Activated T-helper 1 cell treated with Interleukin-2 at 50 U/mL for 16 hours (primary cell): Measurements from ENCODE around the gene TOM1L2.

ENCODE experiments used
- DNase-seq: peaks from one replicate; pipeline ENCODE4 v3.0.0-alpha.2; 2020; ENCODE audit warnings: low read depth

Gene TOM1L2

GRCh38 chr17:17848311-17849082, 123.7 kb downstream of the TOM1L2 start:
- DNase-seq: no peak

DNA sequence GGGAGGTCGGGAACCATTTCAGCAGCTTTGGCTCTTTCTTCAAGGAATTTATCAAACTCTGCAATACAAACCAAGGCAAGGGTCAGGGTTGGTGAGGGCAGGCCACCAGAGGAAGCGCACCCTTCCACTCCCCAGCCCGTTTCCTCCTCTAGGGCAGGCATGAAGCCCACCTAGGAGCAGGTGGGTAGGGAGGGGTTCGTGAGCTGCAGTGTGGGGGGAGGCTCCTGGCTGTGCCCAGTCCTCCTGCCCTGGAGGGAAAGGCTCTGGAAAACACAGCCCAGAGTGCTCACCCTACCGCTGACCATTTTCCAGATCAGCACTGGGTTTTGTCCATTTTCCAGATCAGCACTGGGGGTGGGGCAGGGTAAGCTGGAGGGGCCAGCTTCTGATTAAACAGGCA, 124.5 kb downstream of the TOM1L2 start:
- DNase-seq: no peak

DNA sequence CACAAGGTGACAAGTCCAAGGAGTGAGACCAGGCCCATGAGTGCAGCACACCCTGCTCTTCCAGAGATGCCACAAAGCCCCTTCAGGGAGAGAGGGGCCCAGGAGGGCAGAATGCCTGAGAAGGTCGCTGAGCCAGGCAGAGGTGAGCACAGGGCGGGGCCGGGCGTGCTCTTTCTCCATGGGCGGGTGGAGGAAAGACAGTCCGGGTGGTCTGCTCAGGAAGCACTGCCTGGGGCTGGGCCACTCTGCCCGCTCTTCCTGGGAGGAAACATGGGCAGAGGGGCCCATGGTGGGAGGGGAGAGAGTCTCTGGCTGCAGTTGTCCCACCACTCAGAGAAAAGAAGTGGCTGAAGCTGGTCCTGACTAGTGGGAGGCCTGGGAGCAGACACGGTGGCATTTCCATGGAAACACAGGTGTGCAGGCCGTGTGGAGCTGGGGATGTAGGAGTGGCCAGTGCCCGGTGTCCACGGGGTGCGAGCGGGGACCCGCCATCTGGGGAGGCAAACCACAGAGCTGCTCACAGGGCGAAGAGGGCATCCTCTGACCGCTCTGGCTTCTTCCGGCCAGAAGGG, 125.0 kb downstream of the TOM1L2 start:
- DNase-seq: no peak

GRCh38 chr17:17846645-17847044, 125.6 kb downstream of the TOM1L2 start:
- DNase-seq: no peak

- DNase-seq: no peak
These were observed 126.2 kb downstream of the TOM1L2 start for GRCh38 chr17:17846003-17846402.

GRCh38 chr17:17845046-17845775, 127.0 kb downstream of the TOM1L2 start:
- DNase-seq: no peak

GRCh38 chr17:17844500-17844899, 127.7 kb downstream of the TOM1L2 start:
- DNase-seq: no peak

DNA sequence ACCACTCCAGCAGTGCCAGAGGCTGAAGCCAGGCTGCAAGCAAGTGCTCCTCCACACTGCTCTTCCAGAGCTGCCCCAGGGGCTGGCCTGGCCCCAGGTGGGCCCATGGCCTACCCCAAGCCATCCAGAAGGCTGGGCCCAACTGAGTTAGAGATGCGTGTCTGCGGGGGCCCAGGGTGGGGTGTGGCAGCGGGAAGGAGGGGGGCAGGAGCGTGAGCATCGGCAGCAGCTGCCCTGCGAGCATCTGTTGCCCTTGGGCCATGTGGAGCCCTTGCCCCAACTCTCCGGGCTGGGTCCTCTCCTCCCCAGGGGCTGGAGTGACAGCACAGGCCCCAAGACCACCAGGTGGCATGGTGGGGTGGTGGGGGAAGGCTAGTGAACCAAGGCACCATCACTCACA, 128.1 kb downstream of the TOM1L2 start:
- DNase-seq: no peak

GRCh38 chr17:17843096-17843495, 129.1 kb downstream of the TOM1L2 start:
- no peak for DNase-seq

DNA sequence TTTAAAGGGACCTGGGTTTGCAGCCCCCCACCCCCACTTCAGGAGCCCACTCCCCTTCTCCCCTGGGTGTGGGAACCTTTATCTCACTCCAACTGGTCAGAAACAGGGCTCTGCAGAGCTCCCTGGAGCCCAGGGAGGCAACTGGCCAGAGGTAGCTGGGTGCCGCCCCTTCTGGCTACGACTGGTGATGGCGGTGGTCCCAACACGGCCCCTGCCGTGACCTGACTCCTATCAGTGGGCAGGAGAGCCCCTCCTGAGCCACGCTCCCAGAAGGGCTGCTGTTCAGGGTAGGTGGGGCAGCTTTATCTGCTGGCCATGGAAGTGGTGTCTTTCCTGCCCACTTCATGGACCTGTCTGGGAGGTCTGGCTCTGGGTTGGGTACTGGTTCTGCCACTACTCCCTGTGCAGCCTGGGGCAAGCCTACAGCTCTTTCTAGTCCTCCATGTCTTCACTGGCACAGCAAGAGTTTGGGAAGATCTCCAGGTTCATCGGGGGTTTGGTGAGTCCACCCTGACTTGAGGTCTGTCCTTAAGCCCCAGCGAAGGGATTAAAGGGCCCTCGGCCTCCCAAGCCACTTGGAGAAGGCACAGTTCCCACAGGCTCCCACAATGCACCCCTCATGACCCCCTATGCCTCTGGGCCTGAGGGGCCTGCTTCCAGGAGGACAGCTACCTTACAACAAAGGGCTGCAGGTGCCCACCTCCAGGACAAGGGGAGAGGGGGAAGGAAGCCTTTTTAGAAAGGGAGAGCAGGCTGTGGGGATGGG, 129.9 kb downstream of the TOM1L2 start:
- no peak for DNase-seq

DNA sequence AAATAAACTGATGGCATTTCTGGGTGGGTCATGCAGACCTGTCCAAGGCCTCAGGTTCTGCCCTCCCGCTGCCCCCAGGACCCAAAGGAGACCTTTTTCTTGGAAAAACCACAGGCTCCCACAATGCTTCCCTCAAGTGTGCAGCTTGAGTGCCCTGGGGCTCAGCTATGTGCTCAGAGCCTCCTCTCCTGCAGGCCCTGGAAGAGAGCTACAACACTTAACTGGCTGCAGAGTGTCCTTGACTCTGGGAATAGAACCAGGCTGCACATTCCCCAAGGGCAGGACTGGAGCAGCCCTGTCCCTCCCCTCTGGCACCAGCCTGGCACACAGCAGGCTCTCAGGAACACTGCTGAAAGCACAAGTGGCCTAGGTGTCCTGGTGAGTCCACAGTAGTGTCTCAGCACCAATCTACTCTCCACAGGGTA, 130.6 kb downstream of the TOM1L2 start:
- no peak for DNase-seq

DNA sequence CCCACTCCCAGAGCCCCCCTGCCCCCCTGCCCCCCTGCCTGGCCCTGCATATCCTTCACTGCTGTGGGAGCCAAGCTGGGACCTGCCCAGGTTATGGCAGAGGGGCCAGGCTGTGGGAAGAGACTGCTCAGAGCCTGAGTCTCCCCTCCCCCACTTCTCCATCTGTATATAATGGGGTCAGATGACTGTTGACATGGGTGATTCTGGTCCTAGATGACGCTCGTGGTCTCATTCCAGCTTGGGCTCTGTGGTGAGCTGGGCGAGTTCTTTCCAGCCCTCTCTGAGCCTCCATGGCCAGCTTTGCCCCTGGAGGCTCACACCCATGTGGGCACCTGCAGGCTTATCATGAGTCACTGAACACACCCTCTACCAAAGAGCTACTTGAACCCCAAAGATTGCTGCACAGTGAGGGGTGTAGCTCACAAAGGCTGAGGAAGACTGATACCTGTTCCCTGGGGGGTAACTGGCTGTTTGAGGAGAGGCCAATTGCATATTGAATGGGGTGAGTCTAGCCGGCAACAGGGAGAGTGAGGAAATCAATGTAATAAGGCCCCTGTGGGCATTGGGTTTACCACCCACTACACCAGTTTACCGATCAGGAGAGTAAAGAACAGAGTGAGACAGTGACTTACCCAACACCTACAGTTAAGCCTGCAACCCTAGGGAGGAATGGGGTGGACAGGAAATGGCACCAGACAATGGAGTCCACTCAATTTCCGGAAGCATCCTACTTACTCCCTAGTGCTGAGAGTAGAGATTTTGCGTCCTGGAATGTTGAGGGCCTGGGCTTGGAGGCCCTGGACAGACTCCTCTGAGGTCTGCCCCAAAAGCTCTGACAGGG, 131.2 kb downstream of the TOM1L2 start:
- DNase-seq: no peak

DNA sequence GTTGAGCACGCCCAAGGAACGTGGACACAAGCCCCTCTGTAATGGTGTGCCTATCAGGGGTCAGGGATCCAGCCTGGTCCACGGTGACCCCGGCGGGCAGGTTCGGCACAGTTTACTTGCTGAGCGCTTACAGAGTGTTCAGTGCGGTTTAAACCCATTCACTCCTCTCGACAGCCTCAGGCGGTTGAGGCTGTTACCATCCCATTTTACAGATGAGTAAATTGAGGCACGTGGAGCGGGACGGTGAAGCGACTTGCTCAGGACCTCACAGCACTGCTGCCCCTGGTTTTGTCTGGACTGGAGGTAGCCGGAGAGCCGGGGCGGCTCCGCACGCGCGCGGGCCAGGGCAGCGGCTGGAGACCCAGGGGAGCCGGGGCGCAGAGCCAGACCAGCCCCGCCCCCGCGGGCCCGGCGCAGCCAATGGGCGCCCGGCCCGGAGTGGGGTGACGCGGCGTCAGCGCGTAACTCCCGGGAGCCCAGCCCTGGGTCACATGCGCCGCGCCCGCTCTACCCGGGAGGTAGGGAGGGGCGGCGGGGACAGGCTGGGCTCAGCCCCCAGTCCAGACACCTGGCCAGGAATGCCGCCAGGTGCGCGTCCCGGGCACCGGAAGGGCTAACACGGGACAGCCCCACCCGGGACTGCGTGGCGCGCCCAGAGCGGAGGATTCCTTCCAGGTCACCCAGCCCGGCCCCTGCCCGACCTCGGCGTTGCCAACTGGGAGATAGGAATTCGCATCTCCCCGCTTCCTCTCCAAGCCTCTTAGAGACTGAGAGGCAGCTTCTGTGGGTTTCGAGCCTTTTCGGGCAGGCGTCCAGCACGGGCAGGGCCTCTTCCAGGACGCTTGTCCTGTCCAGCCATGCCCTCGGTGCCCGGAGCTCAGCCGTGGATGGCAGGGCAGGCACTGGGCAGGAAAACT, 132.2 kb downstream of the TOM1L2 start:
- DNase-seq: peak; percentile 74

GRCh38 chr17:17837966-17838962, 133.9 kb downstream of the TOM1L2 start:
- no peak for DNase-seq

DNA sequence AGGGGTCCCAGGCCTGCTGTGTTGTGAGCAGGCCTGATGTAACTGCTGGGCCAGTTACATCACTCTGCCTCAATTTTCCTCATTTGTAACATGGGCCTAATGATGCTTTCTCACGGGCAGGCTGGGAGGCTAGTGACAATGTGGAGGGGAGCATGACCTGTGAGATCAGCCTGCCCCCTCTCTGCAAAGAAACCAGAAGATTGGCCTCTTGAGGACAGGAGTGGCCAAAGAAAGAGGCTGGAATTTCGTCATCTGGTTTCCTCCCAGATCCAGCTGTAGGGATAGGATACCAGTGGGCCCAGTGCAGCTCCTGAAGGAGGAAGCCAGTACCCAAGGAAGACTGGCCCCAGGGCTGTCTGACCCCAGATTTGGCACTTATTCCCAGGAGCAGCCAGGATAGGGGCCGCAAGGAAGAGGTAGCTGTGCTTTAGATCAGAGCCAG, 134.8 kb downstream of the TOM1L2 start:
- DNase-seq: no peak

DNA sequence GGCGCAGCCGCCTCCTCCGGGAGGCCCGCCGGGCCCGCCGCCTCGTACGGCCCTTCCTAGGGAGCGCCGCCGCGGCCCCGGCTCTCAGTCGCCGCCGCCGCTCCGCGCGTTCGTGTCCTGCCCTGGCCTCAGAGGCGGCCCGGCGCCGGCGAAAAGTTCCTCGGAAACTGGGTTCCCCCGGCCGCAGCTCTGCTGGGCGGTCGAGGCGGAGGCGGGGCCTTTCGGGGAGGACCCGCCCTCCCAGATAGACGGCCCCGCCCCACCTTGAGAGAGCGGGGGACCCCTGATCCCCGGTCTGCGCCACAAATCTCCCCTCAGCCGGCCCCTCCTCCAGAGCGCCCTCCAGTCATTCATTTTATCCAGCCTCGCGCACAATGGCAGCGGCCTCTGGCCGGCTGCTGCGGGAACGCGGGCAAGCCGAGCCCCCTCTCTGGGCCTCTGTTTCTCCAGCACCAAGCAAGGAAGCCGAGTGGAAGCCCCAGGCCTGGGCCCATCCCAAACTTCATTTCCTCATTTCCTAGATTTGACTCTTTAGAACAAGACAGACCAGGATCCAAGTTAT, 135.3 kb downstream of the TOM1L2 start, which contains the start of gene SREBF1:
SREBF1 (minus strand) TSS at position 169 of the 562 bp plus-strand sequence. CDS start 169 bp downstream, outside the sequence.
- DNase-seq: peak; percentile 39

GRCh38 chr17:17836250-17836817, 135.9 kb downstream of the TOM1L2 start:
- DNase-seq: peak; percentile 90
